HepG2 (cell line): ENCODE results near the gene ARSB. TPM values are rescaled to one million over a fixed set of nuclear protein-coding genes. Genes with fewer than 3 reads are reported as not detected.
A peak's percentile ranks its signal among the peaks of the same experiment; 100 is the strongest.

Experiments used
- ARNT2 ChIP-seq: sonication (generic); formaldehyde crosslinking; IDR thresholded peaks from 2 replicates; pipeline ENCODE4 v1.8.0; 2022; ENCODE audit warnings: mild to moderate bottlenecking, low read depth, missing genetic modification reagents, moderate library complexity
- CEBPB ChIP-seq: IDR thresholded peaks from 2 replicates; pipeline ENCODE4 v1.6.1; 2011; ENCODE audit warnings: low read depth, low read length, improper control_type of control experiment, borderline replicate concordance
- CTCF ChIP-seq: sonication (generic); formaldehyde crosslinking; IDR thresholded peaks from 2 replicates; pipeline ENCODE4 v1.5.0; 2020; ENCODE audit warnings: mild to moderate bottlenecking, missing genetic modification reagents, moderate library complexity
- ELF4 ChIP-seq: sonication (generic); formaldehyde crosslinking; IDR thresholded peaks from 2 replicates; pipeline ENCODE4 v1.5.0; 2020; ENCODE audit warnings: missing genetic modification reagents, mild to moderate bottlenecking, moderate library complexity, borderline replicate concordance
- HDAC2 ChIP-seq: sonication (generic); formaldehyde crosslinking; IDR thresholded peaks from 2 replicates; pipeline ENCODE4 v1.4.0; 2020; ENCODE audit warnings: missing genetic modification reagents
- RFXAP ChIP-seq: sonication (generic); formaldehyde crosslinking; IDR thresholded peaks from 2 replicates; pipeline ENCODE4 v1.4.0; 2020; ENCODE audit warnings: missing genetic modification reagents, borderline replicate concordance
- SOX5 ChIP-seq: IDR thresholded peaks from 2 replicates; pipeline ENCODE4 v1.6.1; 2016; ENCODE audit warnings: borderline replicate concordance
- SRSF9 ChIP-seq: fragments of 200-400 bp; formaldehyde crosslinking; IDR thresholded peaks from 2 replicates; pipeline ENCODE4 v1.6.1; 2018; ENCODE audit warnings: borderline replicate concordance, mild to moderate bottlenecking, low read depth, low read length; ENCODE audit not compliant: insufficient read depth, poor library complexity, severe bottlenecking
- ZNF142 ChIP-seq: sonication (generic); formaldehyde crosslinking; IDR thresholded peaks from 2 replicates; pipeline ENCODE4 v1.4.0; 2020; ENCODE audit warnings: missing genetic modification reagents
- ZNF562 ChIP-seq: sonication (generic); formaldehyde crosslinking; IDR thresholded peaks from 2 replicates; pipeline ENCODE4 v1.8.0; 2022; ENCODE audit warnings: missing genetic modification reagents, borderline replicate concordance
- ZNF747 ChIP-seq: sonication (generic); formaldehyde crosslinking; IDR thresholded peaks from 2 replicates; pipeline ENCODE4 v1.8.1; 2023; ENCODE audit warnings: missing genetic modification reagents, mild to moderate bottlenecking, borderline replicate concordance
- ZNF792 ChIP-seq: IDR thresholded peaks from 2 replicates; pipeline ENCODE4 v1.6.1; 2016
- ZNF891 ChIP-seq: sonication (generic); formaldehyde crosslinking; IDR thresholded peaks from 2 replicates; pipeline ENCODE4 v1.5.0; 2020; ENCODE audit warnings: mild to moderate bottlenecking, missing genetic modification reagents
- polyA plus RNA-seq, 8 experiments: library from polyadenylated mRNA; depleted of rRNA in 3 of 8; stranded (reverse) in 7 of 8; unstranded in 1 of 8; fragments of >200 nt; fragmentation: Illumina TruSeq in 4 of 8; extraction: Trizol in 4 of 8; gene quantifications; 2 replicates each; pipeline versions ENCODE4 v1.2.1 to v1.2.3, GENCODE V29; 2011 to 2016; ENCODE audit warnings: low read depth in 4 of 8, missing spikeins in 1 of 8, mixed read lengths in 1 of 8; ENCODE audit not compliant: insufficient read depth in 1 of 8
- total RNA-seq, 5 experiments: library from RNA; depleted of rRNA; stranded (reverse); fragments of >200 nt; fragmentation: Illumina TruSeq; extraction: Trizol; gene quantifications; 2 replicates each; pipeline ENCODE4 v1.2.3, GENCODE V29; 2016; ENCODE audit warnings: low read depth in 1 of 5
- TF ChIP-seq, protein P1 (sequence below): sonication (generic); formaldehyde crosslinking; IDR thresholded peaks from 2 replicates; pipeline ENCODE4 v1.4.0; 2020; ENCODE audit warnings: missing genetic modification reagents, borderline replicate concordance

Gene ARSB
- total and polyA plus RNA-seq, 2 of the 13 experiments (the other 11 are each of a cell fraction or from before 2014, with no cell fraction given) = 52.6 to 66.4 TPM

- TF ChIP-seq ELF4 (CRISPR knock-in tag) = 0 out of 2 replicates have a peak, but pooled peaks have one; percentile 46
- peak; percentile 93 for TF ChIP-seq ZNF792 (CRISPR knock-in tag)
- peak; percentile 17; the same call in 1 of the 2 replicates for TF ChIP-seq CTCF (CRISPR knock-in tag)
- TF ChIP-seq ZNF562 = peak; percentile 46; the same call in 1 of the 2 replicates
- TF ChIP-seq SOX5 = peak; percentile 91
- peak; percentile 87; the same call in 1 of the 2 replicates for TF ChIP-seq ZNF747 (CRISPR knock-in tag)
- TF ChIP-seq, protein P1, sequence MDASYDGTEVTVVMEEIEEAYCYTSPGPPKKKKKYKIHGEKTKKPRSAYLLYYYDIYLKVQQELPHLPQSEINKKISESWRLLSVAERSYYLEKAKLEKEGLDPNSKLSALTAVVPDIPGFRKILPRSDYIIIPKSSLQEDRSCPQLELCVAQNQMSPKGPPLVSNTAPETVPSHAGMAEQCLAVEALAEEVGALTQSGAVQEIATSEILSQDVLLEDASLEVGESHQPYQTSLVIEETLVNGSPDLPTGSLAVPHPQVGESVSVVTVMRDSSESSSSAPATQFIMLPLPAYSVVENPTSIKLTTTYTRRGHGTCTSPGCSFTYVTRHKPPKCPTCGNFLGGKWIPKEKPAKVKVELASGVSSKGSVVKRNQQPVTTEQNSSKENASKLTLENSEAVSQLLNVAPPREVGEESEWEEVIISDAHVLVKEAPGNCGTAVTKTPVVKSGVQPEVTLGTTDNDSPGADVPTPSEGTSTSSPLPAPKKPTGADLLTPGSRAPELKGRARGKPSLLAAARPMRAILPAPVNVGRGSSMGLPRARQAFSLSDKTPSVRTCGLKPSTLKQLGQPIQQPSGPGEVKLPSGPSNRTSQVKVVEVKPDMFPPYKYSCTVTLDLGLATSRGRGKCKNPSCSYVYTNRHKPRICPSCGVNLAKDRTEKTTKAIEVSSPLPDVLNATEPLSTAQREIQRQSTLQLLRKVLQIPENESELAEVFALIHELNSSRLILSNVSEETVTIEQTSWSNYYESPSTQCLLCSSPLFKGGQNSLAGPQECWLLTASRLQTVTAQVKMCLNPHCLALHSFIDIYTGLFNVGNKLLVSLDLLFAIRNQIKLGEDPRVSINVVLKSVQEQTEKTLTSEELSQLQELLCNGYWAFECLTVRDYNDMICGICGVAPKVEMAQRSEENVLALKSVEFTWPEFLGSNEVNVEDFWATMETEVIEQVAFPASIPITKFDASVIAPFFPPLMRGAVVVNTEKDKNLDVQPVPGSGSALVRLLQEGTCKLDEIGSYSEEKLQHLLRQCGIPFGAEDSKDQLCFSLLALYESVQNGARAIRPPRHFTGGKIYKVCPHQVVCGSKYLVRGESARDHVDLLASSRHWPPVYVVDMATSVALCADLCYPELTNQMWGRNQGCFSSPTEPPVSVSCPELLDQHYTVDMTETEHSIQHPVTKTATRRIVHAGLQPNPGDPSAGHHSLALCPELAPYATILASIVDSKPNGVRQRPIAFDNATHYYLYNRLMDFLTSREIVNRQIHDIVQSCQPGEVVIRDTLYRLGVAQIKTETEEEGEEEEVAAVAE (CRISPR knock-in tag) = peak; percentile 60; the same call in 1 of the 2 replicates
- TF ChIP-seq ZNF142 (CRISPR knock-in tag) = peak; percentile 69; the same call in 1 of the 2 replicates
- TF ChIP-seq ZNF891 (CRISPR knock-in tag) = no peak; the same call in 1 of the 2 replicates
- TF ChIP-seq ARNT2 = peak; percentile 87
- peak; percentile 82; the same call in 1 of the 2 replicates for TF ChIP-seq CEBPB
- peak; percentile 99 for TF ChIP-seq HDAC2
- TF ChIP-seq SRSF9 = no peak
- TF ChIP-seq RFXAP (CRISPR knock-in tag) = peak; percentile 95
These were observed 664 bp upstream of the ARSB start (continued) for GRCh38 chr5:78985725-78986223.
